Stimulated activated CD8-positive, alpha-beta memory T cell treated with anti-CD3 and anti-CD28 coated beads, Interleukin-12 subunit alpha, Interleukin-12 subunit beta, amount 100 ng/mL, for 4 hours (primary cell): Measurements from ENCODE around the gene IL6ST.
"Not testable (repeated sequence)": the region's sequence is repeated elsewhere in the genome, so short reads cannot be mapped to it uniquely, and the experiment has no call there.

ENCODE experiments used
- DNase-seq: peaks from one replicate; pipeline ENCODE4 v3.0.0-alpha.2; 2020; ENCODE audit warnings: low read depth

IL6ST gene

DNA sequence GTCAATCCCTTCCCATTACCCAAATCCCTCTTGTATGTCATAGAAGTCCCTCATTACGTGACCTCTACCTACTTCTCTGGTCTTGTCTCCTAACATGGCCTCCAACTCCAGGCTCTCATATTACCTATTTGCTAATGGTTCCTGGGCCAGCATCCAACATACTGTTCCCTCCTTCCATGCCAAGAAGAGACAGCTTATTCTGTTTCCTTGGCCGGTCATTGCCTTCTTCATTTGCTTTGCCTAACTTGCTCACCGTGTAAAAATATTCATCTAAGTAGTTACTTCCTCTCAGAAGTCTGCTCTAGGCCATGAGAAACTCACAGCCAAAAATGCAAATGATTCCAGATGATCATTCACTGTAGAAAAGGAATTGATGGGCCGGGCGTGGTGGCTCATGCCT lies 8.9 kb upstream of the IL6ST start:
- no peak for DNase-seq

GRCh38 chr5:56003179-56003578 lies 8.4 kb upstream of the IL6ST start:
- DNase-seq = no peak

DNA sequence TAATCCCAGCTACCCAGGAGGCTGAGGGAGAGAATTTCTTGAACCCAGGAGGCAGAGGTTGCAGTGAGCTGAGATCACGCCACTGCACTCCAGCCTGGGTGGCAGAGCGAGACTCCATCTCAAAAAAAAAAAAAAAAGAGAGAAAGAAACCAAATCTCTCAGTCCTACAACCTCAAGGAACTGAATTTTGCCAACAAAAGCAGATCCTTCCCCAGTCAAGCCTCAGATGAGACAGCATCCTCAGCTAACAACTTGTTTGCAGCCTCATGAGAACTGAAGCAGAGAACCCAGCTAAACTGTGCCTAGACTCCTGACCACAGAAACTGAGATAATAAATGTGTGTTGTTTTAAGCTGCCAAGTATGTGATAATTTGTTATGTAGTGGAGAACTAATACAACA lies 7.5 kb upstream of the IL6ST start:
- DNase-seq = no peak

- not testable (repeated sequence) for DNase-seq
Measured at GRCh38 chr5:56000221-56000620, 5.5 kb upstream of the IL6ST start.

DNA sequence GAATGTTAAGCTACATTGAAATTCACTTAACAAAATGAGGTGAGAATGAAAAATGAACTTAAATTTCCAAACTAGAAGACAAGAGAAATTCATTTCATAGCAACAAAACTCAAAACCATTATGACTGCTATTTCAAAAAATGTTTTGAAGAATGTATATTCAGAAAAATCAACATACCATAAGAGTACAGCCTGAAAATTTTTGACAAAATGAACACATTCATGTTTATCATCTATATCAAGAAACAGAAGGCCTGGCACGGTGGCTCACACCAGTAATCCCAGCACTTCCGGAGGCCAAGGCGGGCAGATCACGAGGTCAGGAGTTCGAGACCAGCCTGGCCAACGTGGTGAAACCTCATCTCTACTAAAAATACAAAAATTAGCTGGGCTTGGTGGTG lies 4.2 kb upstream of the IL6ST start:
- no peak for DNase-seq

GRCh38 chr5:55997742-55998351 lies 3.1 kb upstream of the IL6ST start:
- no peak for DNase-seq

DNA sequence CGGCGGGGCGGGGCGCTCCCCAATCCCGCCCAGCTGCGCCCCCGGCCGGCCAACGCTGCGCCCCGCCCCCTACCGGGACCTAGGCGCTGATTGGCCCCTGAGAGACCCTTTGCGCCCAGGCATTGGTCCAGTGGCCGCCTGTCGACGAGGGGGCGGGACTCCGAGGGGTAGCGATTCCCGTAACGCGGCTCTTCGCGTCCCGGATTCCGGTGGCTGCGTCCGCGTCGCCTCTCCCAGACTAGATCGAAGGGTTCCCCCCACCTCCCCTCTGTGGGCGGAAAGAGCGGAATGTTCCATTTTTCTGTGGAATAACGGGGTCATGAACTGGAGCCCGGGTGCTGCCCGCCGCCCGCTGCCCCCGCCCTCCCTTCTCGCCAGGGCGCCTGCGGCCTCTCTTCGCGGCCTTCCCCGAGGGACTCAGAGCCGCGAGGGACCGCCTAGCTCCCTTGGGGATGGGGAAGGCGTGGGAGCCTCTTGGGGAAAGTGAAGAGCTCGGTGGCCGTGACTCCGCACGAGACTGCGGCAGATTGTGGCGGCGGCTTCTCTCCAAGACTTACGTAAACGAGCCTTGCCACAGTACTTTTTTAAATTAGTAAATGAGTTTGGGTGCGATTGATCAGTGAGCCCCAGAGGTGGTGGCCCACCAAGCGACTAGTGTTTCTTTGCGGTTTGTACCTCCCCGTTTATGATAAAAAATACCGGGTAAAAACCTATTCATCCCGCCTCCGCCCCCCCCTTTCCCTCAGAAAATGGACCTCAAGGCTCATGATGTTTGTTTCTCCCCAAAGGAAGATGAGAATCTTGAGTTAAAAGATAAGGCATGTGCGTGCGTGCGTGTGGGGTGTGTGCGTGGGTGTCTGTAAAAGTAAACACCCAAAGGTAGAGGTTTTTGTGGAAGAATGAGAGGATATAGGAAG lies 493 bp upstream of the IL6ST start:
- DNase-seq = peak; percentile 92

DNA sequence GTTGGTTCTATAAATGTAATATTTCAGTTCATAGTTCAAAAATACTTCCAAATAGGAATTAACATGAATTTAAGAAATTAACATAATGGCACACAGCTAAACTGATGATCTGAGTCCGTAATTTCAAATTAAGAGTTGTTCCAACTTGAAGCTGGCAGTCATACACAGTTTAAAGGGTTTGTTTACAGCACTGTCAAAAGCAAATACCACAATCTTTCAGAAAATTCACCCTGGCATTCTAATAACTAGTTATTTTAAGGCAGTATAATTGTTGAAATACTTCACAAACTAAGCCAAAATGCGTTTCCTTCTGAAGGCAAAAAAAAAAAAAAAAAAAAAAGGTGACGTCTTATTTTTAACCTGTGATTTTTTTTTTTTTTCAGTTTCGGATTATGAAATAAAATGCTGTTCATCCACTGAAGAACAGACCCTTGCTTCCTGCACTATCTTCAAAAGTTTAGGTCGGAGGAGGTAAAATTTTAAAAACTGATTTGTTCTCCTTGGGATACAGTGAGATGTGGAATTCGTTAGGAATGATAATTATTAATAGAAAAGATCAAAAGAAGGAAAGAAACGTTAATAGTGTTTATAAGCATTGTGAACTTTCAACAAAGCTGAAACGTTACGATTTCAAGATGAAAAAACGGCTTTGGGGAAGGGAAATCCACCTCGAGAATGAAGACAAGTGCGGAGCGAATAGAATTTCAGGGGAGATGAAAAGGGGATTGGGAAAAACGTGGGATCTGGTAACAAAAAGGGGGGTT lies 850 bp downstream of the IL6ST start:
- DNase-seq = no peak

DNA sequence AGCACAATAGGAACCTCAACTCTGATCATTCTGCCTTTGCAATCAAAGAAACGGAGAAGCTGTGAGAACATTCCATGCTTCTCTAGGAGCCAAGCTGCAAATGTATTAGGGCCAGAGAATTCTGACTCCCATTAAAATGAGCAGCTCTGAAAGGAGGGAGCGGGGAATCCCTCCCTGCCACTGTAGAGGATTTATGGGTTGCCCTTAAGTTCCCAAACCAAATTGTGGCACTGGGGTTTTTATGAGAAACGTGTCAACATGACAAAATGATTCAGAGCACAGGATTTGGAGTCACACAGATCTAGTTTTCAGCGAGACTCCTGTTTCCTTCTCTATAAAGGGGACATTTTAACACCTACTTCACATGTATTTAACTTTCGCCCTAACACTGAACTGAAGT lies 1.8 kb downstream of the IL6ST start:
- no peak for DNase-seq

DNA sequence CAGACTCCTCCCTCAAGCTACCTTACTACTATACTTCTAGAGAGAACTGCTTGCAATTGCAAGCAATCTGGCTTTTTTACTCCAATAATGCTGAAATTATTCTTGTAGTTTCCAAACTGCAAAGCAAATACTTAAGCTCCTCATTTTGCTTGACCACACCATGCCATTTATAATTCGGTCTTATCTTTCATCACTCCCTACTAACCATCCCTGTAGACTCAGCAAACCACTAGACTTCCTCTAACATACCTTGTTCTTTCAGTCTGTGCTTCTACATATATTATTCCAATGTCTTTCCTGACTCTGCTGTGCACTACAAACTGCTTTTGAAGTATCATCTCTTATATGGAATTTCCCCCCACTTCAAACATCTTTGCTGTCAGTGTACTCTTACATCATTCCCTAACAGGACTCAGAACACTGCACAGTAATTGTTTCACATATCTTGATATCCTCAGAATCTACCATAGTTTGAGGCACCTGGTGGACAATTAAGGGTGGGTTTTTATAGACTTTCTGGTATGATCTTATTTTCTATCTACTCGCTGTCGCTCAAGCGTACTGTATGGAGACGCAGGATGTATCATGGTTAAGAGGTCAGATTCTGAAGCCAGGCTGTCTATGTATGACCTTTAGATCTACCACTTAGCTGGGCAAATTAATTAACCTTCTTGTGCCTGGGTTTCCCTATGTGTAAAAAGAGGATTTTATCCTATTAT lies 2.8 kb downstream of the IL6ST start:
- DNase-seq = no peak

GRCh38 chr5:55990895-55991294 lies 3.9 kb downstream of the IL6ST start:
- not testable (repeated sequence) for DNase-seq

DNA sequence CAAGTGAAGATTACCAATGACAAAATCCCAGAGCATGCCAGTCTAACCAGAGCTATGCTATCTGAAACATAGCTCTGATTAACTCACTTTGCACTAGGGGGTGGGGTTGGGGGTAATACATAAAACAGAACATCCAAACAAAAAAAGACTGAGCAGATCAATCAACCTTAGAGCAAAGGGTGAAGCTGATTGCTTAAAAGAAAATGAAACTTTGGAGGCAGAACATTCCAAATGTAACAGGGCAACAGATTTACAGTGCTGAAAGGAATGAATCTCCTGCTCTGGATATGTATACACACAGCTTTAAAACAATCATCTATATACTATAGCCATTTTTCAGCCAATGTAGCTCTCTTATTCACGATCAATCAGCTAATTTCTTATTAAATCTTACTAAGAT lies 4.9 kb downstream of the IL6ST start:
- no peak for DNase-seq

GRCh38 chr5:55988979-55989638 lies 5.7 kb downstream of the IL6ST start:
- DNase-seq = no peak

- not testable (repeated sequence) for DNase-seq
Measured at GRCh38 chr5:55988428-55988827, 6.3 kb downstream of the IL6ST start.

DNA sequence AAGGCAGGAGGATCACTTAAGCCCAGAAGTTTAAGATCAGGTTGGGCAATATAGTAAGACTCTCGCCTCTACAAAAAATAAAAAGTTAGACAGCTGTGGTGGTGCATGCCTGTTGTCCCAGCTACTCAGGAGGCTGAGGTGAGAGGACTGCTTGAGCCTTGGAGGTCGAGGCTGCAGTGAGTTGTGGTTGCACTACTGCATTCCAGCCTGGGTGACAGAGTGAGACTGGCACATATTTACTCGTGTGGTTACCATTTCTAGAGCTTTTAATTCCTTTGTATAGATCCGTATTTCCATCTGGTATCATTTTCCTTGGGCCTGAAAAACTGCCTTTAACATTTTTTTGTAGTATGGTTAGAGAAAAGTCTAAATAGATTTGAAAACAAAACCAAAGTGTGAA lies 7.8 kb downstream of the IL6ST start:
- DNase-seq = no peak

DNA sequence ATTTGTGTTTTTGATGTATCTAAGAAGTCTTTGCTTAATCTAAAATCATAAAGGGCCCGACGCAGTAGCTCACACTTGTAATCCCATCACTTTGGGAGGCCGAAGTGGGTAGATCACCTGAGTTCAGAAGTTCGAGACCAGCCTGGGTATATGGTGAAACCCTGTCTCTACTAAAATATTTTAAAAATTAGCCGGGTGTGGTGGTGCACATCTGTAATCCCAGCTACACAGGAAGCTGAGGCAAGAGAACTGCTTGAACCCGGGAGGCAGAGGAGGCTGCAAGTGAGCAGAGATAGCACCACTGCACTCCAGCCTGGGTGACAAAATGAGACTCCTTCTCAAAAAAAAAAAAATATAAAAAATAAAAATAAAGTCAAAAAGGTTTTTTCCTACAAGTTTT lies 9.6 kb downstream of the IL6ST start:
- DNase-seq = no peak

GRCh38 chr5:55983986-55984385 lies 10.8 kb downstream of the IL6ST start:
- DNase-seq = no peak

- DNase-seq = no peak
Measured at GRCh38 chr5:55982957-55983381, 11.8 kb downstream of the IL6ST start.

- no peak for DNase-seq
Measured at GRCh38 chr5:55973296-55973695, 21.5 kb downstream of the IL6ST start.

DNA sequence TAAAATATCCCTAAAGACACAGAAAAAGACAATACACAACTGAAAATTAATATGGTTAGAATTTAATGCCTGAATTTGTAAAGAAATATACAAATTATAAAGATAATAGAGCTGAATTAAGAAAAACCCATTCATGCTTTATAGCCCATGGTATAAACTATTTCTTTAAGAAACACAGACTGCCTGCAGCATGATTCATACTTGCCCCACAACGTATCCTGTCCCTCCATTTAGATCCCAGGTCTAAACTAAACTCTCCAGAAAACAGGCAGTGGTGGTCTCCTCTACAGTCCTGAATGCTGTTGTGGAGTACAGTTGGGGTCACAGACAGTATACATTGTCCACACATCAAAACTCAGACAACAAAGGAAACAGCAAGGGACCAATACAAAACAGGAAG lies 24.8 kb downstream of the IL6ST start:
- no peak for DNase-seq

DNA sequence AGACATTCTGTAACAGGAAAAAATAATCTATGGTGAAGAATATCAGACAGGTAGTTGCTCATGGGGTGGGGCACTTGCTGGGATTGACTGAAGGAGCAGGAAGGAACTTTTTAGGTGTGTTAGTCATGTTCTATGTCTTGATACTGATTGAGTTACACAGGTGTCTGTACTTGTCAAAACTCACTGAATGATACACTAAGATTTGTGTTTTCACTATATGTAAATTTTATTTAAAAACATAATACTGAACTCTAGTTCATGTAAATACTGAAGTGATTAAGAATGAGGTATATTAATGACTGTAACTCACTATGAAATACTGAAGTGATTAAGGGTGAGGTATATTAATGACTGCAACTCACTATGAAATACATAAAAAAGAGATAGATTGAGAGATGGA lies 28.5 kb downstream of the IL6ST start:
- no peak for DNase-seq

- no peak for DNase-seq
Measured at GRCh38 chr5:55965525-55965924, 29.2 kb downstream of the IL6ST start.
